ENCODE results near the gene SRGAP2.
"Not testable (repeated sequence)": the region's sequence is repeated elsewhere in the genome, so short reads cannot be mapped to it uniquely, and the experiment has no call there.

Gene SRGAP2

DNA sequence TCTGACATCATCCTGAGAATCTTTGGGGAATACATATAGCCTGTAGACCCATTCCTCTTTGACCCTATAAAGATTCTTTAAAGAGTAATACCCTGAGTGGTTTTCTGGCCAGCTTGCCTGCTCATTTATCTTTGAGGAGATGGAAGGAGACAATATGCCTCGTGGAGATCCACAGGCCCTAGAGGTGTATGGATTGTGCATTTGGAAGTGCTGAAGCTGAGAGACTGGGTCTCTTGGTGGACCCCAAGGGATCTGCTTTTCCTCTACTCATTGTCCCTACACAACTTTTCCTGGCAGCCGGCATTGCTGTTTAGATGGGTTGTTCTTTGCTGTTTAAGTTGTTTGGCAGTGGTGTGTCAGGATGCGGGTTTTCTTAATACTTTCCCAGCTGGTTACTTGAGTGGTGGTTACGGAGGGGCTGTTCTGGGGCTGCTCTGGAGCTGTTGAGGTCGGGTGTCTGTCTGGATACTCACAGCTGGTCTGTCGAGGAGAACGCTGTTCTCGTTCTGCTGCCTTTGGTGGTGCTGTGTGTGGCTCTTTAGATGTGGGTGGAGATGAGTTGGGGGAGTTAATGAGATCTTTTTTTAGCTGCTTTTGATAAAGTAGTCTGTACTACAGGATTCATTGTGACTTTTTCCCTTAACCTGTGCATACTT, 49.5 kb downstream of the SRGAP2 start:
- DNase-seq: not testable (repeated sequence)

Measured in NCI-H1417 (cell line).